GM19324 (cell line): ENCODE data around the gene GGACT.

Experiments used
- ATAC-seq: cut with Tn5 transposase; IDR thresholded peaks from one replicate; pipeline ENCODE4 v1.9.1; 2021; ENCODE audit warnings: mild to moderate bottlenecking, moderate library complexity; ENCODE audit not compliant: unreplicated experiment, low FRiP score

GGACT gene

GRCh38 chr13:100490692-100491091 is 97.9 kb downstream of the GGACT start:
- no peak for ATAC-seq

GRCh38 chr13:100485265-100485664 is 103.3 kb downstream of the GGACT start:
- no peak for ATAC-seq

- ATAC-seq, result no peak
Observed at GRCh38 chr13:100484702-100485101, 103.9 kb downstream of the GGACT start.

GRCh38 chr13:100483841-100484381 is 104.7 kb downstream of the GGACT start:
- no peak for ATAC-seq

- no peak for ATAC-seq
Observed at GRCh38 chr13:100483139-100483538, 105.5 kb downstream of the GGACT start.

GRCh38 chr13:100480676-100481075 is 107.9 kb downstream of the GGACT start:
- no peak for ATAC-seq
